AG09319 (cell line): Measurements from ENCODE around the gene OR51S1.

Source experiments
- DNase-seq: peaks from one replicate; pipeline ENCODE4 v3.0.0-alpha.2; 2010; ENCODE audit warnings: low read depth; ENCODE audit errors: extremely low read depth
- CTCF ChIP-seq: IDR thresholded peaks from 2 replicates; pipeline ENCODE4 v1.5.1; 2011; ENCODE audit warnings: low read depth, mild to moderate bottlenecking, inconsistent platforms, low read length, moderate library complexity

OR51S1 gene

GRCh38 chr11:4839851-4840549 is 9.0 kb downstream of the OR51S1 start:
- TF ChIP-seq CTCF: no peak

GRCh38 chr11:4830909-4831308 is 18.1 kb downstream of the OR51S1 start:
- TF ChIP-seq CTCF: no peak
- no peak for DNase-seq

More at GRCh38 chr11:4839851-4840549, 9.0 kb downstream of the OR51S1 start:
- DNase-seq: no peak

GRCh38 chr11:4830346-4830745 is 18.7 kb downstream of the OR51S1 start:
- DNase-seq: no peak
- TF ChIP-seq CTCF: no peak

GRCh38 chr11:4826425-4826824 is 22.6 kb downstream of the OR51S1 start:
- TF ChIP-seq CTCF: no peak; the same call in 1 of the 2 replicates
- no peak for DNase-seq

GRCh38 chr11:4825132-4825531 is 23.9 kb downstream of the OR51S1 start:
- DNase-seq: no peak
- TF ChIP-seq CTCF: no peak

- no peak for TF ChIP-seq CTCF
- no peak for DNase-seq
Measured at GRCh38 chr11:4821021-4821420, 28.0 kb downstream of the OR51S1 start, which contains the start of gene OR51F2. Gene OR51F2, plus strand, starts transcription at chr11:4821321. Its CDS starts 101 bp downstream, at chr11:4821422.

- no peak for DNase-seq
- TF ChIP-seq CTCF: no peak
Measured at GRCh38 chr11:4809246-4809645, 39.8 kb downstream of the OR51S1 start.
